ENCODE data around the gene MYMK. TPM values are rescaled to one million over a fixed set of nuclear protein-coding genes. Genes with fewer than 3 reads are reported as not detected.

Gene MYMK
- total RNA-seq, 2 donors from 2014 or later = not detected

GRCh38 chr9:133494636-133495326 lies 30.0 kb downstream of the MYMK start:
- 89 to 92% methylated on average over 15 to 24 of the region's 24 CpGs for WGBS, 2 experiments (ENCODE audit: insufficient coverage in 1 of 2, insufficient read length in 1 of 2)
- no peaks in the 10 kb centered on the region for H3K9me3 Mint-ChIP-seq
- no peaks in the 10 kb centered on the region for H3K27me3 ChIP-seq (ENCODE audit: control insufficient read depth, insufficient read depth, low read length, poor library complexity, severe bottlenecking)
- H3K4me3 Mint-ChIP-seq = no peak overlapping the region
- TF ChIP-seq, protein P1, sequence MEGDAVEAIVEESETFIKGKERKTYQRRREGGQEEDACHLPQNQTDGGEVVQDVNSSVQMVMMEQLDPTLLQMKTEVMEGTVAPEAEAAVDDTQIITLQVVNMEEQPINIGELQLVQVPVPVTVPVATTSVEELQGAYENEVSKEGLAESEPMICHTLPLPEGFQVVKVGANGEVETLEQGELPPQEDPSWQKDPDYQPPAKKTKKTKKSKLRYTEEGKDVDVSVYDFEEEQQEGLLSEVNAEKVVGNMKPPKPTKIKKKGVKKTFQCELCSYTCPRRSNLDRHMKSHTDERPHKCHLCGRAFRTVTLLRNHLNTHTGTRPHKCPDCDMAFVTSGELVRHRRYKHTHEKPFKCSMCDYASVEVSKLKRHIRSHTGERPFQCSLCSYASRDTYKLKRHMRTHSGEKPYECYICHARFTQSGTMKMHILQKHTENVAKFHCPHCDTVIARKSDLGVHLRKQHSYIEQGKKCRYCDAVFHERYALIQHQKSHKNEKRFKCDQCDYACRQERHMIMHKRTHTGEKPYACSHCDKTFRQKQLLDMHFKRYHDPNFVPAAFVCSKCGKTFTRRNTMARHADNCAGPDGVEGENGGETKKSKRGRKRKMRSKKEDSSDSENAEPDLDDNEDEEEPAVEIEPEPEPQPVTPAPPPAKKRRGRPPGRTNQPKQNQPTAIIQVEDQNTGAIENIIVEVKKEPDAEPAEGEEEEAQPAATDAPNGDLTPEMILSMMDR (conservative IDR thresholded peaks at IDR 0.05) = no peak
- H3K36me3 ChIP-seq (ENCODE audit: control insufficient read depth, insufficient read depth, low read length) = no peaks in the 10 kb centered on the region
- H3K4me1 ChIP-seq (ENCODE audit: control insufficient read depth, insufficient read depth, low read length) = no peaks in the 10 kb centered on the region
- DNase-seq = no peak
- no peak overlapping the region for H3K4me3 ChIP-seq (ENCODE audit: low read length)
- H3K27ac Mint-ChIP-seq = no peak overlapping the region
- H3K27ac ChIP-seq (ENCODE audit: low read depth, low read length) = no peak overlapping the region
- H3K4me1 Mint-ChIP-seq = no peaks in the 10 kb centered on the region
- H3K36me3 Mint-ChIP-seq (ENCODE audit: low read depth) = no peaks in the 10 kb centered on the region
- H3K27me3 Mint-ChIP-seq (ENCODE audit: insufficient read depth) = no peaks in the 10 kb centered on the region
- H3K9me3 ChIP-seq (ENCODE audit: control insufficient read depth, low read length) = no peaks in the 10 kb centered on the region
- no peak overlapping the region for H3K9ac ChIP-seq (ENCODE audit: extremely low read depth, low read length, poor library complexity, severe bottlenecking)

DNA sequence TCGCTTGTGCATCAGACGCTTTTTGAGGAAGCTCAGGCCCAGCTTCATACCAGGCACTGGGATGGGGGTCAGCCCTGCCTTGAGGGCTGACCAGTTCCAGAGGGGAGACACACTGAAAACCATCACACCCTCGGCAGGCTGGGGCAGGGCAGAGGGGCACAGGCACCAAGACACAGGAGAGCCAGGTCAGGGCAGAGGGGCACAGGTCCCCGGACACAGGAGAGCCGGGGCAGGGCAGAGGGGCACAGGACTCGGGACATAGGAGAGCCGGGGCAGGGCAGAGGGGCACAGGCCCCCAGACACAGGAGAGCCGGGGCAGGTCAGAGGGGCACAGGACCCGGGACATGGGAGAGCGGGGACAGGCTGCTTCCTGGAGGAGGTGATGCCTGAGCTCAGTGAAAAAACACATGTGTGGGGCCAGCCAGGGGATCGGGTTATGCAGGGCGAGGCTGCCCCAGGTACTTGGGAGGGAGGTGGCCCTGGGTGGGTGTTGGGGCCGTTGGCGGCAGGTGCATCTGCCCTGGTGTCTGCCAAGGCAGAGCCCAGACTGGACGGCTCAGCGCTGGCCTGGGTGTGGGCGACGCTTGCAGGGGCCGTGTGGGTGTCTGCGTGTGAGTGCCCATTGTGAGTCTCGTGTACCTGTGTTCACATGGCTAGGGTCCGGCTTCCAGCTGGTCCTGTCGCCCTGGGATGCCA lies 30.8 kb downstream of the MYMK start:
- TF ChIP-seq, protein P1 (conservative IDR thresholded peaks at IDR 0.05) = no peak
- DNase-seq = no peak
- no peak overlapping the region for H3K9ac ChIP-seq (ENCODE audit: extremely low read depth, low read length, poor library complexity, severe bottlenecking)
- no peaks in the 10 kb centered on the region for H3K4me1 ChIP-seq (ENCODE audit: control insufficient read depth, insufficient read depth, low read length)
- H3K27me3 Mint-ChIP-seq (ENCODE audit: insufficient read depth) = no peaks in the 10 kb centered on the region
- H3K27me3 ChIP-seq (ENCODE audit: control insufficient read depth, insufficient read depth, low read length, poor library complexity, severe bottlenecking) = no peaks in the 10 kb centered on the region
- H3K27ac ChIP-seq (ENCODE audit: low read depth, low read length) = no peak overlapping the region
- H3K9me3 Mint-ChIP-seq = no peaks in the 10 kb centered on the region
- no peaks in the 10 kb centered on the region for H3K36me3 ChIP-seq (ENCODE audit: control insufficient read depth, insufficient read depth, low read length)
- H3K36me3 Mint-ChIP-seq (ENCODE audit: low read depth) = no peaks in the 10 kb centered on the region
- H3K4me3 Mint-ChIP-seq = no peak overlapping the region
- H3K27ac Mint-ChIP-seq = no peak overlapping the region
- no peaks in the 10 kb centered on the region for H3K9me3 ChIP-seq (ENCODE audit: control insufficient read depth, low read length)
- WGBS, 2 experiments (ENCODE audit: insufficient coverage in 1 of 2, insufficient read length in 1 of 2) = 92 to 96% methylated on average over 20 to 23 of the region's 23 CpGs
- no peak overlapping the region for H3K4me3 ChIP-seq (ENCODE audit: low read length)
- no peaks in the 10 kb centered on the region for H3K4me1 Mint-ChIP-seq

GRCh38 chr9:133493428-133493827 lies 31.3 kb downstream of the MYMK start:
- no peaks in the 10 kb centered on the region for H3K36me3 ChIP-seq (ENCODE audit: control insufficient read depth, insufficient read depth, low read length)
- Mint-ChIP-seq H3K4me3 (no peak overlapping the region), H3K36me3 (ENCODE audit: low read depth) (no peaks in the 10 kb centered on the region), H3K4me1 (no peaks in the 10 kb centered on the region), H3K27me3 (ENCODE audit: insufficient read depth) (no peaks in the 10 kb centered on the region), H3K9me3 (no peaks in the 10 kb centered on the region), H3K27ac (no peak overlapping the region)
- no peaks in the 10 kb centered on the region for H3K4me1 ChIP-seq (ENCODE audit: control insufficient read depth, insufficient read depth, low read length)
- no peak overlapping the region for H3K9ac ChIP-seq (ENCODE audit: extremely low read depth, low read length, poor library complexity, severe bottlenecking)
- H3K27ac ChIP-seq (ENCODE audit: low read depth, low read length) = no peak overlapping the region
- WGBS, 2 experiments (ENCODE audit: insufficient coverage in 1 of 2, insufficient read length in 1 of 2) = 88 to 90% methylated on average over 11 of the region's 11 CpGs
- H3K4me3 ChIP-seq (ENCODE audit: low read length) = no peak overlapping the region
- TF ChIP-seq, protein P1 (conservative IDR thresholded peaks at IDR 0.05) = no peak
- DNase-seq = no peak
- no peaks in the 10 kb centered on the region for H3K9me3 ChIP-seq (ENCODE audit: control insufficient read depth, low read length)
- H3K27me3 ChIP-seq (ENCODE audit: control insufficient read depth, insufficient read depth, low read length, poor library complexity, severe bottlenecking) = no peaks in the 10 kb centered on the region
